HEK293T (cell line): ENCODE data around the gene SYNE3.

ENCODE experiments used
- CTCF ChIA-PET: fragments of 350-600 bp; formaldehyde crosslinking; extraction: SDS; loops from one replicate; lab custom pipeline; 2021; ENCODE audit warnings: antibody characterized with exemption, inconsistent platforms; lab: Yijun Ruan, JAX
- POLR2A ChIA-PET: fragments of 350-600 bp; formaldehyde crosslinking; extraction: SDS; loops from one replicate; lab custom pipeline; 2020; ENCODE audit warnings: antibody characterized with exemption, inconsistent platforms; lab: Yijun Ruan, JAX
- DNase-seq: peaks from one replicate; pipeline ENCODE4 v3.0.0; 2012; ENCODE audit warnings: mixed read lengths; ENCODE audit errors: extremely low spot score
- ARNT ChIP-seq: fragments of 450-650 bp; IDR thresholded peaks from 2 replicates; pipeline ENCODE4 v1.6.1; 2017; ENCODE audit warnings: mild to moderate bottlenecking
- BHLHE40 ChIP-seq: fragments of 450-650 bp; IDR thresholded peaks from 2 replicates; pipeline ENCODE4 v1.6.1; 2016; ENCODE audit warnings: mild to moderate bottlenecking, moderate library complexity, borderline replicate concordance
- CTBP1 ChIP-seq: fragments of 450-650 bp; IDR thresholded peaks from 2 replicates; pipeline ENCODE4 v1.6.1; 2016; ENCODE audit warnings: borderline replicate concordance
- ELF4 ChIP-seq: fragments of 450-650 bp; IDR thresholded peaks from 2 replicates; pipeline ENCODE4 v1.6.1; 2017; ENCODE audit warnings: antibody characterized with exemption
- FOXA1 ChIP-seq: fragments of 450-650 bp; IDR thresholded peaks from 2 replicates; pipeline ENCODE4 v1.6.1; 2016; ENCODE audit warnings: mild to moderate bottlenecking
- FOXK2 ChIP-seq: fragments of 450-650 bp; IDR thresholded peaks from 2 replicates; pipeline ENCODE4 v1.6.1; 2016; ENCODE audit warnings: mild to moderate bottlenecking
- FOXM1 ChIP-seq: fragments of 450-650 bp; IDR thresholded peaks from 2 replicates; pipeline ENCODE4 v1.6.1; 2017; ENCODE audit warnings: mild to moderate bottlenecking, borderline replicate concordance
- HDGF ChIP-seq: fragments of 450-650 bp; IDR thresholded peaks from 2 replicates; pipeline ENCODE4 v1.6.1; 2017; ENCODE audit warnings: antibody characterized with exemption, borderline replicate concordance
- L3MBTL2 ChIP-seq: fragments of 450-650 bp; conservative IDR thresholded peaks from 2 replicates; pipeline ENCODE4 v1.6.1; 2016; ENCODE audit warnings: mild to moderate bottlenecking
- LEF1 ChIP-seq: fragments of 450-650 bp; IDR thresholded peaks from 2 replicates; pipeline ENCODE4 v1.6.1; 2017; ENCODE audit warnings: mild to moderate bottlenecking, borderline replicate concordance
- NFRKB ChIP-seq: fragments of 450-650 bp; IDR thresholded peaks from 2 replicates; pipeline ENCODE4 v1.6.1; 2016; ENCODE audit warnings: mild to moderate bottlenecking, moderate library complexity
- PKNOX1 ChIP-seq: fragments of 450-650 bp; IDR thresholded peaks from 2 replicates; pipeline ENCODE4 v1.6.1; 2016
- SP1 ChIP-seq: fragments of 450-650 bp; IDR thresholded peaks from 2 replicates; pipeline ENCODE4 v1.6.1; 2017
- SUZ12 ChIP-seq: fragments of 450-650 bp; IDR thresholded peaks from 2 replicates; pipeline ENCODE4 v1.6.1; 2016; ENCODE audit warnings: mild to moderate bottlenecking
- TARDBP ChIP-seq: fragments of 450-650 bp; IDR thresholded peaks from 2 replicates; pipeline ENCODE4 v1.6.1; 2016
- ZNF384 ChIP-seq: fragments of 450-650 bp; IDR thresholded peaks from 2 replicates; pipeline ENCODE4 v1.6.1; 2016

Gene SYNE3

GRCh38 chr14:95486875-95487668 lies 29.4 kb downstream of the SYNE3 start:
- POLR2A ChIA-PET, result no interaction called here
- CTCF ChIA-PET, result no interaction called here
- no peak for DNase-seq
- TF ChIP-seq FOXM1 (no peak), FOXA1 (no peak), ZNF384 (no peak), FOXK2 (no peak), ARNT (no peak), SP1 (no peak), NFRKB (no peak), HDGF (no peak), LEF1 (no peak), ELF4 (no peak), SUZ12 (no peak), PKNOX1 (no peak), TARDBP (no peak), L3MBTL2 (no peak), CTBP1 (no peak), BHLHE40 (no peak)

GRCh38 chr14:95485222-95485819 lies 31.1 kb downstream of the SYNE3 start:
- no peak for DNase-seq
- CTCF ChIA-PET, result interaction anchor here (0.9 kb wide), 1 partner anchor 41 kb away, joined by 5 read pairs; no protein-coding TSS in a partner anchor
- POLR2A ChIA-PET, result no interaction called here
- TF ChIP-seq LEF1 (no peak), HDGF (no peak), TARDBP (no peak), SP1 (no peak), ARNT (no peak), SUZ12 (no peak), CTBP1 (no peak), ZNF384 (no peak), BHLHE40 (no peak), FOXA1 (no peak), FOXM1 (no peak), NFRKB (no peak), FOXK2 (no peak), PKNOX1 (no peak), L3MBTL2 (no peak), ELF4 (no peak)

GRCh38 chr14:95484296-95484695 lies 32.2 kb downstream of the SYNE3 start:
- POLR2A ChIA-PET, result no interaction called here
- DNase-seq, result no peak
- CTCF ChIA-PET, result no interaction called here
- TF ChIP-seq ZNF384 (no peak), FOXK2 (no peak), FOXA1 (no peak)

- TF ChIP-seq SUZ12 (no peak), HDGF (no peak), ELF4 (no peak), TARDBP (no peak), BHLHE40 (no peak), LEF1 (no peak), ZNF384 (no peak), FOXA1 (no peak), PKNOX1 (no peak)
- ChIA-PET CTCF (no interaction called here), POLR2A (interaction anchor here (1.5 kb wide), 1 partner anchor 9 kb away, joined by 5 read pairs; no protein-coding TSS in a partner anchor)
- no peak for DNase-seq
Observed at GRCh38 chr14:95483309-95484165, 32.9 kb downstream of the SYNE3 start.

GRCh38 chr14:95482627-95483308 lies 33.7 kb downstream of the SYNE3 start:
- CTCF ChIA-PET, result interaction anchor here (0.8 kb wide), 1 partner anchor 30 kb away, joined by 3 read pairs; no protein-coding TSS in a partner anchor
- POLR2A ChIA-PET, result interaction anchor here (1.5 kb wide), 1 partner anchor 10 kb away, joined by 5 read pairs; no protein-coding TSS in a partner anchor
- DNase-seq, result no peak
- TF ChIP-seq ZNF384 (no peak), SUZ12 (no peak), SP1 (no peak), FOXK2 (no peak), ARNT (no peak), FOXM1 (no peak), TARDBP (no peak), BHLHE40 (no peak), FOXA1 (no peak), HDGF (no peak)
